HEK293 (cell line): ENCODE data around the gene CRYGN.

Source experiments
- ZNF274 ChIP-seq, 2 experiments: fragments of 200-500 bp in 1 of 2; fragments of 450-650 bp in 1 of 2; sonication (Bioruptor generic) in 1 of 2; formaldehyde crosslinking in 1 of 2; IDR thresholded peaks; 2 replicates each; pipeline versions ENCODE4 v1.5.1 to v1.6.1; 2014 to 2016; ENCODE audit warnings: borderline replicate concordance in 1 of 2, inconsistent platforms in 1 of 2, low read length in 1 of 2, missing biosample characterization in 1 of 2, missing genetic modification characterization in 1 of 2
- ZNF561 ChIP-seq: fragments of 450-650 bp; IDR thresholded peaks from 2 replicates; pipeline ENCODE4 v1.5.1; 2018; ENCODE audit warnings: missing biosample characterization, missing genetic modification characterization, borderline replicate concordance

GRCh38 chr7:151384776-151385625, 54.9 kb downstream of the CRYGN start:
- TF ChIP-seq ZNF561 (tag by site-specific recombination), result no peak
- no peak for TF ChIP-seq ZNF274 (IDR thresholded peaks at IDR 0.05; ENCODE audit: low read length)
- no peak for TF ChIP-seq ZNF274 (tag by site-specific recombination; IDR thresholded peaks at IDR 0.05; ENCODE audit: borderline replicate concordance)
